HAP-1 (cell line): ENCODE data around the gene WDR48.
A peak's percentile ranks its signal among the peaks of the same experiment; 100 is the strongest.

Experiments used
- DNase-seq, 2 experiments: peaks; one replicate each; pipeline ENCODE4 v3.0.0-alpha.2; 2016 to 2020; ENCODE audit warnings: low spot score in 2 of 2
- H3K27me3 ChIP-seq: fragments of 250-450 bp; sonication (Bioruptor Pico); 2 replicates; pipeline ENCODE4 v1.5.1; 2020; ENCODE audit warnings: low read depth, mild to moderate bottlenecking, moderate library complexity
- H3K36me3 ChIP-seq: fragments of 250-450 bp; sonication (Bioruptor Pico); replicated peaks from 2 replicates; pipeline ENCODE4 v1.5.1; 2020; ENCODE audit warnings: mild to moderate bottlenecking
- H3K4me1 ChIP-seq: fragments of 250-450 bp; sonication (Bioruptor Pico); 2 replicates; pipeline ENCODE4 v1.5.1; 2020; ENCODE audit warnings: mild to moderate bottlenecking
- H3K4me3 ChIP-seq: fragments of 250-450 bp; sonication (Bioruptor Pico); 2 replicates; pipeline ENCODE4 v1.5.1; 2020; ENCODE audit warnings: mild to moderate bottlenecking, moderate library complexity
- H3K9me3 ChIP-seq: fragments of 250-450 bp; sonication (Bioruptor Pico); 2 replicates; pipeline ENCODE4 v1.5.1; 2020; ENCODE audit warnings: mild to moderate bottlenecking, moderate library complexity
- in situ Hi-C: fragments of 300-500 bp; cut with MboI; formaldehyde crosslinking; loops from 3 replicates; pipeline ENCODE4 v1.14.3; 2020; ENCODE audit warnings: low sequenced_read_pairs, inconsistent platforms, mixed read lengths

Gene WDR48

GRCh38 chr3:39125841-39126500, 74.2 kb downstream of the WDR48 start:
- Histone ChIP-seq H3K9me3 (no peaks in the 10 kb centered on the region), H3K36me3 (no peaks in the 10 kb centered on the region), H3K4me3 (no peak overlapping the region), H3K27me3 (no peaks in the 10 kb centered on the region), H3K4me1 (no peaks in the 10 kb centered on the region)
- DNase-seq, result no peak
- in situ Hi-C loops, result no loop called here

GRCh38 chr3:39126532-39127071, 74.8 kb downstream of the WDR48 start:
- in situ Hi-C loops, result no loop called here
- no peaks in the 10 kb centered on the region for H3K27me3 ChIP-seq
- H3K9me3 ChIP-seq, result no peaks in the 10 kb centered on the region
- no peaks in the 10 kb centered on the region for H3K36me3 ChIP-seq
- no peaks in the 10 kb centered on the region for H3K4me1 ChIP-seq
- no peak overlapping the region for H3K4me3 ChIP-seq
- peak; percentile 37 to 67 for DNase-seq

- in situ Hi-C loops, result no loop called here
- Histone ChIP-seq H3K4me3 (no peak overlapping the region), H3K9me3 (no peaks in the 10 kb centered on the region), H3K36me3 (no peaks in the 10 kb centered on the region), H3K4me1 (no peaks in the 10 kb centered on the region), H3K27me3 (no peaks in the 10 kb centered on the region)
- no peak for DNase-seq
Observed at GRCh38 chr3:39127269-39127907, 75.6 kb downstream of the WDR48 start.

GRCh38 chr3:39127908-39128304, 76.1 kb downstream of the WDR48 start:
- no peaks in the 10 kb centered on the region for H3K36me3 ChIP-seq
- H3K4me3 ChIP-seq, result no peak overlapping the region
- DNase-seq, result no peak
- no peaks in the 10 kb centered on the region for H3K27me3 ChIP-seq
- H3K4me1 ChIP-seq, result no peaks in the 10 kb centered on the region
- in situ Hi-C loops, result no loop called here
- H3K9me3 ChIP-seq, result no peaks in the 10 kb centered on the region

- no peak for DNase-seq
- Histone ChIP-seq H3K27me3 (no peaks in the 10 kb centered on the region), H3K36me3 (no peaks in the 10 kb centered on the region), H3K4me1 (no peaks in the 10 kb centered on the region), H3K4me3 (no peak overlapping the region), H3K9me3 (no peaks in the 10 kb centered on the region)
- in situ Hi-C loops, result no loop called here
Observed at GRCh38 chr3:39128951-39129350, 77.1 kb downstream of the WDR48 start.

GRCh38 chr3:39130026-39130425, 78.2 kb downstream of the WDR48 start:
- H3K4me3 ChIP-seq, result no peak overlapping the region
- no peak for DNase-seq
- no peaks in the 10 kb centered on the region for H3K9me3 ChIP-seq
- H3K36me3 ChIP-seq, result no peaks in the 10 kb centered on the region
- in situ Hi-C loops, result no loop called here
- no peaks in the 10 kb centered on the region for H3K27me3 ChIP-seq
- no peaks in the 10 kb centered on the region for H3K4me1 ChIP-seq

GRCh38 chr3:39130693-39131265, 79.0 kb downstream of the WDR48 start:
- DNase-seq, result no peak
- no peak overlapping the region for H3K4me3 ChIP-seq
- no peaks in the 10 kb centered on the region for H3K9me3 ChIP-seq
- in situ Hi-C loops, result no loop called here
- H3K4me1 ChIP-seq, result no peaks in the 10 kb centered on the region
- H3K36me3 ChIP-seq, result no peaks in the 10 kb centered on the region
- H3K27me3 ChIP-seq, result no peaks in the 10 kb centered on the region

- H3K4me3 ChIP-seq, result no peak overlapping the region
- in situ Hi-C loops, result no loop called here
- no peaks in the 10 kb centered on the region for H3K9me3 ChIP-seq
- no peaks in the 10 kb centered on the region for H3K4me1 ChIP-seq
- no peaks in the 10 kb centered on the region for H3K36me3 ChIP-seq
- DNase-seq, result no peak
- H3K27me3 ChIP-seq, result no peaks in the 10 kb centered on the region
Observed at GRCh38 chr3:39132096-39133092, 80.6 kb downstream of the WDR48 start.

- Histone ChIP-seq H3K4me3 (no peak overlapping the region), H3K9me3 (no peaks in the 10 kb centered on the region), H3K27me3 (no peaks in the 10 kb centered on the region), H3K4me1 (no peaks in the 10 kb centered on the region), H3K36me3 (no peaks in the 10 kb centered on the region)
- DNase-seq, result no peak
- in situ Hi-C loops, result no loop called here
Observed at GRCh38 chr3:39133093-39133490, 81.3 kb downstream of the WDR48 start.

GRCh38 chr3:39133822-39134221, 82.0 kb downstream of the WDR48 start:
- no peak overlapping the region for H3K4me3 ChIP-seq
- in situ Hi-C loops, result no loop called here

GRCh38 chr3:39134305-39134704, 82.5 kb downstream of the WDR48 start:
- H3K4me1 ChIP-seq, result no peaks in the 10 kb centered on the region
- in situ Hi-C loops, result no loop called here
- H3K4me3 ChIP-seq, result no peak overlapping the region
- no peaks in the 10 kb centered on the region for H3K36me3 ChIP-seq
- no peak for DNase-seq
- no peaks in the 10 kb centered on the region for H3K9me3 ChIP-seq
- H3K27me3 ChIP-seq, result no peaks in the 10 kb centered on the region

More at GRCh38 chr3:39133822-39134221, 82.0 kb downstream of the WDR48 start:
- H3K4me1 ChIP-seq, result no peaks in the 10 kb centered on the region
- no peaks in the 10 kb centered on the region for H3K9me3 ChIP-seq
- no peaks in the 10 kb centered on the region for H3K27me3 ChIP-seq
- no peak for DNase-seq
- H3K36me3 ChIP-seq, result no peaks in the 10 kb centered on the region

GRCh38 chr3:39135170-39135805, 83.5 kb downstream of the WDR48 start:
- H3K36me3 ChIP-seq, result no peaks in the 10 kb centered on the region
- H3K9me3 ChIP-seq, result no peaks in the 10 kb centered on the region
- no peaks in the 10 kb centered on the region for H3K4me1 ChIP-seq
- no peaks in the 10 kb centered on the region for H3K27me3 ChIP-seq
- no peak overlapping the region for H3K4me3 ChIP-seq
- DNase-seq, result no peak
- in situ Hi-C loops, result no loop called here
